Myocyte (in vitro differentiated cells): ENCODE results near the gene PHGDH. TPM values are rescaled to one million over a fixed set of nuclear protein-coding genes. Genes with fewer than 3 reads are reported as not detected.
"Not testable (repeated sequence)": the region's sequence is repeated elsewhere in the genome, so short reads cannot be mapped to it uniquely, and the experiment has no call there.

Source experiments
- DNase-seq: peaks from one replicate; pipeline ENCODE4 v3.0.0-alpha.2; 2012; ENCODE audit warnings: low read depth
- total RNA-seq: library from RNA; depleted of rRNA; stranded (reverse); fragments of >200 nt; gene quantifications from 2 replicates; pipeline ENCODE4 v1.2.3, GENCODE V29; 2014

Gene PHGDH
- total RNA-seq, 1 donor from 2014 or later = 23.9 TPM

DNA sequence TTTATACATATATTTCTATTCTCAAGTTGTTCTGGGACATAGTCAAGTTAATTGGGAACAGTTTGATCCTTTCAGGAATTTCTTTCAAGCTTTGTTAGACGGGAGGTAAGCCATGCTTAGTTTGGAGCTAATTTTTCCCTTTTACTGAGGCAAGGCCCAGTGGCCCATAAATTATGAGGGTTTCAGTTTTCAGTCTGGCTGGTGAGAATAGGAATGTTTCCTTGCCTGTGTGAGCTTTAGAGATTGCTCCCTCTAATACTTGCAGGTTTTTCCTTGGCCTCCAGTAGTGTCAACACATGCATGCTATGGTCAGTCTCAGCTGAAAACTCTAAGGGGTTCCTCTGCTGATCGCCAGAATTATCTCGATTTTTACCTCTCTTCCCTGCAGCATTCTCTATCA is 14.1 kb upstream of the PHGDH start:
- no peak for DNase-seq

GRCh38 chr1:119700326-119700725 is 11.4 kb upstream of the PHGDH start:
- DNase-seq = no peak

DNA sequence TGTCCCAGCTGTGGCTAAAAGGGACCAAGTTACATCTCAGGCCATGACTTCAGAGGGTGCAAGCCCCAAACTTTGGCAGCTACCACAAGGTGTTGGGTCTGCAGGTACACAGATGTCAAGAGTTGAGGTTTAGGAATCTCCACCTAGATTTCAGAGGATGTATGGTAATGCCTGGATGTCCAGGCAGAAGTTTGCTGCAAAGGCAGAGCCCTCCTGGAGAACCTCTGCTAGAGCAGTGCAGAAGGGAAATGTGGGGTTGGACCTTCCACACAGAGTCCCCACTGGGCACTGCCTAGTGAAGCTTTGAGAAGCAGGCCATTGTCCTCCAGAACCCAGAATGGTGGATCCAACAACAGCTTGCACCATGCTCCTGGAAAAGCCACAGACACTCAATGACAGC is 10.1 kb upstream of the PHGDH start:
- DNase-seq = no peak

GRCh38 chr1:119702384-119702783 is 9.3 kb upstream of the PHGDH start:
- peak; percentile 86 for DNase-seq

DNA sequence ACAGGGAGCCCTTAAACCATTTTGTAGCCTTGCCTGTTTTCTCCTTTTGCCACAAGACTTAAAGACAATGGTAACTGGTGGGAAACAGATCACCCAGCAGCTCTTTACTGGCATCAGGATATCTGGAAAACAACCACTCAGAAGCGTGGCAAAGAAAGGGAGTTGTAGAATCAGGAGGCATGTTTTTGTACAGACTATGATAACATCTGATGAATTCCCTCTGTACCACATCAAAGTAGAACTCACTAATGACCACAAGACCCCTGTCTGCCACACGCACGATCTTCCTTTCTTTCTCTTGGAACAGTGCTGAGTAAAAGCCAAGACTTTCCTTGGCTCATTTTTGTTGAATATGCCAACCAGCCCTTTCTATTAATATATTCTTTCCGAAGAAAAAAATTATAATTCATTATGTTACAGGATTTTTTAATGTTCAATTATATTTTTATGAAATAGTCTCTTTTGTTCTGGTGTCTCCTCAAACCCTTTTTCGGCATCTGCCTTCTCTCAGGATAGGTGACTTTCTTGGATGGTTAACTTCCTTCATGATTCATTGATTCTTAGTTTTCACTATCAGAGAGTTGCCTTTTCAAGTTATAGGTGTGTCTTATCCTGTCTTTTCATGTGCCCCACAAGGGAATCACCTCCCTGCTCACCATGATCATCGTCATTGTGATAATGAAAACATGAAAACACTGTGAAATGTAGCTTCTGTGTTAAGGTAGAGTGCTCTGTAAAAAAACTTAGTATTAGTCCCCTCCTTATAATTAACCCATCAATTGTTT is 7.9 kb upstream of the PHGDH start:
- DNase-seq = no peak

- DNase-seq = not testable (repeated sequence)
These were observed 5.1 kb upstream of the PHGDH start for GRCh38 chr1:119706599-119706998.

DNA sequence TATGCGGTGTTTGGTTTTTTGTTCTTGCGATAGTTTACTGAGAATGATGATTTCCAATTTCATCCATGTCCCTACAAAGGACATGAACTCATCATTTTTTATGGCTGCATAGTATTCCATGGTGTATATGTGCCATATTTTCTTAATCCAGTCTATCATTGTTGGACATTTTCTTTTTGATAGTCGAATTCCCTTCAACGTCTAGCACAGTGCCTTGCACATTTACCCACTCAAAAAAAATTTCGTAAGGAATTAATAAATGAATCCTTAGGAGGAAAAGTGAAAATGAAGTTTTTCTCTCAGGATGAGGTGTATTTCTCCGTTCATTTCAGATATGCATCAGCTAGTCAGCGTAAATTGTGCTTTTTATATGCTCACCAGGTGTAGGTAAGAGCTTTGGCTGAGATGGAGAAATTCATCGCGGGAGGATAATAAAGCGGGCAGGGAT is 354 bp upstream of the PHGDH start:
- DNase-seq = not testable (repeated sequence)

- DNase-seq = peak; percentile 74
These were observed 756 bp downstream of the PHGDH start for GRCh38 chr1:119712342-119713038.

GRCh38 chr1:119713039-119713748 is 1.5 kb downstream of the PHGDH start:
- no peak for DNase-seq

GRCh38 chr1:119713749-119714456 is 2.2 kb downstream of the PHGDH start:
- no peak for DNase-seq

- DNase-seq = no peak
These were observed 2.8 kb downstream of the PHGDH start for GRCh38 chr1:119714583-119714982.

GRCh38 chr1:119715542-119715941 is 3.8 kb downstream of the PHGDH start:
- no peak for DNase-seq

DNA sequence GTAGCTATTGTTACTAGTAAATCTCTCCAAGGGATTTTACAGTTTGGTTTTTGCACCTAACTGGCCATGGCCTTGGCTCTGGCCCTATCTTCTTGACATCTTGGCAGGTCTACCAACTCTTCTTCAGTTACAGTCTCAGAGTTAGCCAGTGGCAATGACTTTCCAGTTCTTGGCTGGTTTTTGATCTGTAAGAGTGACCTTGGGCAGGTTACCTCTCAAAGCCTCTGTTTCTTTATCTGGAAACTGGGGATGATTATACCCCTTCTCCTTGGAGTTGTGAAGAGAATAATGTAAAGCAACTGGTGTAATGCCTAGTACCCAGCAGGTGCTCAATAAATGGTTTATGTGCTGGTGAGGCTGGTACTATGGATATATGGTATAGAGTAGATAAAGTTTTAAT is 6.7 kb downstream of the PHGDH start:
- DNase-seq = no peak

DNA sequence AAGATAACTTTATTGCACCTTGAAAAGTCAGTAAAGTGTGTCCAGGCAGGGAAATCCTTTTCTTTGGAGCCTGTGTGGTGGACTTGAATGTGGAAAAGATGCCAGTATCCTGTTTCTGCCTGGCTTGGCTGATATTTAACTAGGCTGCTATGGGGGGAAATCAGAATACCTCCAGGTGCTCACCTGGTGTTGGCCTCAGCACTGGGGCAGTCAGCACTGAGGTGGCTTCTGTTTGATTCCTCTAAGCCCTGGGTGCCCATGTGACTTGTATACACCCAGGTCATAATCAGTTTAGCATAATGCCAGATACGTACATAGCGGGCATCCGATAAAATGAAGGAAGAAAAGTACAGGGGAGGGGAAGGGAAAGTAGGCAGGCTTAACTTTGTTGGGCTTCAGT is 7.2 kb downstream of the PHGDH start:
- no peak for DNase-seq

DNA sequence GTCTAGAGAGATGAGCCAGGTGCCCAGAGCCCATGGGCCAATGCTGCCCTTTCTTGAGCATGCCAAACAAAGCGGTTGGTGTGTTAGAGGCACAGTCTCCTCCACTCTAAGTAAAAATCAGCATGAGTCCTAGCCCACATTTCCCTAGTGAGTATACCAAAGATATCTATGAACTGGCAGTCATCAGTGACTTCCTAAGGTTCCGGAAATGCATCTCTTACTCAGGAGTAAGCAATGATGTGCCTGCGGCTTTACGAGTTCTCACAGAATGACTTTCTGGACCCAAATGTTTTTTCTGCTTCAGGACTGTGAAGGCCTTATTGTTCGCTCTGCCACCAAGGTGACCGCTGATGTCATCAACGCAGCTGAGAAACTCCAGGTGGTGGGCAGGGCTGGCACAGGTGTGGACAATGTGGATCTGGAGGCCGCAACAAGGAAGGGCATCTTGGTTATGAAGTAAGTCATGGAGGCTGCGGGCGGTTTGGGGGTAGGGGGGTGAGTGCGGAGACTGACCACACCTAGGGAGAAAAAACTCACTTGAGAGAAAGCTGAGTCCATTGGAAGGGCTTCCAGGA is 9.2 kb downstream of the PHGDH start:
- DNase-seq = no peak

- DNase-seq = no peak
These were observed 10.2 kb downstream of the PHGDH start for GRCh38 chr1:119721896-119722295.

- DNase-seq = no peak
These were observed 13.0 kb downstream of the PHGDH start for GRCh38 chr1:119724611-119725218.

DNA sequence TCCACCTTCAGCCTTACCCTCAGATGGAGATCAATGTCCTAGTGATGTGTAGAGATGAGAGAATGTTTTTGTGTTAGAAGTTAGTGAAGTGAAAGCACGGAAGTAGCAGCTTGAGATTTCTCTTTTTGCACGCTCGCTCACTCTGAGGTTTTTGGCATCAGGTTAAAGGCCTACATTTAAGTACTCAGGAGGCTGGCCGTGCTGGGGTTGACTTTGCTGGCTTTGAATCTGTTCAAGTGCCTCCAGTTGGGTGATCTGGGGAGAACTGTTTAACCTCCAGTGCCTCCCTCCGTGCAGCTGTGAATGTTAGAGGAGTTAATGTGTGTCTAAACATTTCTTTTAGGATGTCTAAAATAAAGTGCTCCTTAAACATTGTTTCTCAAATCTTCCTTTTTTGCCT is 13.9 kb downstream of the PHGDH start:
- no peak for DNase-seq

DNA sequence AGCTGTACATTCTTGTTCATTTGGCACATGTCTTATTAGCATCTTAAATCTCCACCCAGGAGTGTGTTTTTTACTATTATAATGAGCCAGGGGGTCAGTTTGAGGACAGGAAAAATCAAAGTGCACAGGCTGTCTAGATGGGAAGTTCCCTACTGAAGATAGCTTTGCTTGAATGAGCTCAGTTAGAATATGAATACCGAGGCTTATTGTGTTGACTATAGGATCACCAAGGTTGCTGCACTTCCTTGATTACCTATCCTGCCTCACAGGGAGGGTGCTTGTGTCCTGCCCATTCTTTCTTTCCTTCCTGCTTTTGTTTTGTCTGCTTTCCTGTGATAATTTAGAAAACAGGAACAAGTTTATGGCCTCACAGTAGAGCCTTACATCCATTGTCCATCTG is 16.3 kb downstream of the PHGDH start:
- no peak for DNase-seq

DNA sequence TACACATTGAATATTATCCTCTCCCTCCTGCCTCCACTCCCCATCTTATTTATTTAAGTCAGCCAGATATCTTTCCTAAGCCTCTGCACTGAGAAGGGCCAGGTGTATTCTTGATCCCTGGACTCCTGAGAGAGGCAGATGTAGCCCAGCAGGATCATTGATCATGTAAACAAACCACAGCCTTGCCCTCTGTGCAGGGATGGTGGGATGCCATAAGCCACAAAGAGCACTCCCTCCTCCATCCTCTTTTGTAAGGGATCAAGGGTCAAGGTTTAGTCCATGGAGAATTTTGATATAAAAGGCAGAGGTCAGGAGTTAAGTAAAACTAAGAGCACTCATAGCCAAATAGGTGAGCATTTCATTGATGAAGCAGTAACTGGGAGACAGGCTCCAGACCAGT is 17.3 kb downstream of the PHGDH start:
- DNase-seq = no peak

- DNase-seq = no peak
These were observed 19.3 kb downstream of the PHGDH start for GRCh38 chr1:119731060-119731459.
